ENCODE measurements around the gene FBXO34.

DNA sequence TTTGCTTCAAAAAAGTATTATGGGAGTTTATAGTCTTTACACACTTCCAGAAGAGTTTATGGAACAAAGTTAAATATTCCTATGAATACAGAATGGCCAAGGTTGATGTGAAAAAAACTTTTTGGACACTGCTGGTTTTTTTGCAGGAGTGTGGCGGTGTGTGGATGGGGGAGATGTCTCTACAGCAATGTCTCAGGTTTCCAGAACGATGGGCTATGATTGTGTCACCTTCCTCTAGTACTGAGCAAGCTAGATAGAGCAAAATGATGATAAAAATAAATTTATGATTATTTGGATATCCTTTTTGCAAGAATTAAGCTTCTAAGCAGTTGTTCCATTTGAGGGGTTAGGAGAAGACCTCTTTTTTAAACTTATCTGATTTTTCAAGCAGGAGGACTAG is 37.9 kb downstream of the FBXO34 start:
- TF ChIP-seq, protein P1, sequence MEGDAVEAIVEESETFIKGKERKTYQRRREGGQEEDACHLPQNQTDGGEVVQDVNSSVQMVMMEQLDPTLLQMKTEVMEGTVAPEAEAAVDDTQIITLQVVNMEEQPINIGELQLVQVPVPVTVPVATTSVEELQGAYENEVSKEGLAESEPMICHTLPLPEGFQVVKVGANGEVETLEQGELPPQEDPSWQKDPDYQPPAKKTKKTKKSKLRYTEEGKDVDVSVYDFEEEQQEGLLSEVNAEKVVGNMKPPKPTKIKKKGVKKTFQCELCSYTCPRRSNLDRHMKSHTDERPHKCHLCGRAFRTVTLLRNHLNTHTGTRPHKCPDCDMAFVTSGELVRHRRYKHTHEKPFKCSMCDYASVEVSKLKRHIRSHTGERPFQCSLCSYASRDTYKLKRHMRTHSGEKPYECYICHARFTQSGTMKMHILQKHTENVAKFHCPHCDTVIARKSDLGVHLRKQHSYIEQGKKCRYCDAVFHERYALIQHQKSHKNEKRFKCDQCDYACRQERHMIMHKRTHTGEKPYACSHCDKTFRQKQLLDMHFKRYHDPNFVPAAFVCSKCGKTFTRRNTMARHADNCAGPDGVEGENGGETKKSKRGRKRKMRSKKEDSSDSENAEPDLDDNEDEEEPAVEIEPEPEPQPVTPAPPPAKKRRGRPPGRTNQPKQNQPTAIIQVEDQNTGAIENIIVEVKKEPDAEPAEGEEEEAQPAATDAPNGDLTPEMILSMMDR (IDR thresholded peaks at IDR 0.05): no peak
- TF ChIP-seq ZFX (IDR thresholded peaks at IDR 0.05; ENCODE audit: borderline replicate concordance): no peak
